NB4 (cell line): ENCODE measurements around the gene DSCAM.

Experiments
- MYC ChIP-seq: IDR thresholded peaks from 2 replicates; pipeline ENCODE4 v1.6.1; 2011; ENCODE audit warnings: low read depth, low read length
- TF ChIP-seq, protein P1 (sequence below): IDR thresholded peaks from one replicate; pipeline ENCODE4 v1.5.1; 2012; ENCODE audit warnings: low read depth, low read length

DNA sequence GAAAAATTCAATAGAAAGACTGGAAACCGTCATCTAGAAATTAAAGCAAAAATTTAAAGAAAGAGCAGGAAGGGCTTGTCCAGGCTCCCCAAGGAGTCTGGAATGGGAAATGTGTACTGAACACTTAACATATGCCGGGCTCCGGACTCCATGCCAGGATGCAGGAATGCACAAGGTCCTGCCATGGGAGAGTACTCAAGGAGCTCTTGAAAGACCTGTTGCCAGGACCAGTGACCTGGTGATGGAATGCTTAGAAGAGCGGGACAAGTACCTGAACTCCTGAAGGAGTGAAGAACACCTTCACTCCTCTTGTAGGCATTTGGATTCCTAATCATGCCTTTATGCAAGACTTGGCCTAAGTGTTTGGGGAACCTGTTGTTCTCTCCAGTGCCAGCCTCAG lies 16.9 kb upstream of the DSCAM start:
- TF ChIP-seq, protein P1, sequence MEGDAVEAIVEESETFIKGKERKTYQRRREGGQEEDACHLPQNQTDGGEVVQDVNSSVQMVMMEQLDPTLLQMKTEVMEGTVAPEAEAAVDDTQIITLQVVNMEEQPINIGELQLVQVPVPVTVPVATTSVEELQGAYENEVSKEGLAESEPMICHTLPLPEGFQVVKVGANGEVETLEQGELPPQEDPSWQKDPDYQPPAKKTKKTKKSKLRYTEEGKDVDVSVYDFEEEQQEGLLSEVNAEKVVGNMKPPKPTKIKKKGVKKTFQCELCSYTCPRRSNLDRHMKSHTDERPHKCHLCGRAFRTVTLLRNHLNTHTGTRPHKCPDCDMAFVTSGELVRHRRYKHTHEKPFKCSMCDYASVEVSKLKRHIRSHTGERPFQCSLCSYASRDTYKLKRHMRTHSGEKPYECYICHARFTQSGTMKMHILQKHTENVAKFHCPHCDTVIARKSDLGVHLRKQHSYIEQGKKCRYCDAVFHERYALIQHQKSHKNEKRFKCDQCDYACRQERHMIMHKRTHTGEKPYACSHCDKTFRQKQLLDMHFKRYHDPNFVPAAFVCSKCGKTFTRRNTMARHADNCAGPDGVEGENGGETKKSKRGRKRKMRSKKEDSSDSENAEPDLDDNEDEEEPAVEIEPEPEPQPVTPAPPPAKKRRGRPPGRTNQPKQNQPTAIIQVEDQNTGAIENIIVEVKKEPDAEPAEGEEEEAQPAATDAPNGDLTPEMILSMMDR = no peak
- no peak for TF ChIP-seq MYC
